Mesothelial cell of epicardium (in vitro differentiated cells): ENCODE results near the gene MPHOSPH8. TPM values are rescaled to one million over a fixed set of nuclear protein-coding genes. Genes with fewer than 3 reads are reported as not detected.

Experiments
- DNase-seq, 2 experiments: peaks; one replicate each; pipeline ENCODE4 v3.0.0; 2021; ENCODE audit warnings: low spot score in 2 of 2; ENCODE audit not compliant: unreplicated experiment in 2 of 2
- H3K27ac Mint-ChIP-seq: 2 replicates; pipeline ENCODE4 v1.8.0; 2021; ENCODE audit warnings: mixed read lengths
- H3K27me3 Mint-ChIP-seq: 2 replicates; pipeline ENCODE4 v1.8.0; 2021; ENCODE audit warnings: low read depth, mixed read lengths
- H3K36me3 Mint-ChIP-seq: 2 replicates; pipeline ENCODE4 v1.8.0; 2021; ENCODE audit warnings: mixed read lengths
- H3K4me1 Mint-ChIP-seq: 2 replicates; pipeline ENCODE4 v1.8.0; 2021; ENCODE audit warnings: mixed read lengths
- H3K4me3 Mint-ChIP-seq: 2 replicates; pipeline ENCODE4 v1.8.0; 2021; ENCODE audit warnings: mild to moderate bottlenecking, moderate library complexity, mixed read lengths
- H3K9me3 Mint-ChIP-seq: 2 replicates; pipeline ENCODE4 v1.8.0; 2021; ENCODE audit warnings: mixed read lengths
- total RNA-seq: library from RNA; stranded (reverse); gene quantifications from 3 replicates; pipeline ENCODE4 v1.2.1, GENCODE V29; 2021
- TF ChIP-seq, protein P1 (sequence below): fragments of 200-600 bp; sonication (generic); IDR thresholded peaks from one replicate; pipeline ENCODE4 v1.5.0; 2021; ENCODE audit warnings: antibody characterized with exemption; ENCODE audit not compliant: unreplicated experiment

The MPHOSPH8 gene, protein sequence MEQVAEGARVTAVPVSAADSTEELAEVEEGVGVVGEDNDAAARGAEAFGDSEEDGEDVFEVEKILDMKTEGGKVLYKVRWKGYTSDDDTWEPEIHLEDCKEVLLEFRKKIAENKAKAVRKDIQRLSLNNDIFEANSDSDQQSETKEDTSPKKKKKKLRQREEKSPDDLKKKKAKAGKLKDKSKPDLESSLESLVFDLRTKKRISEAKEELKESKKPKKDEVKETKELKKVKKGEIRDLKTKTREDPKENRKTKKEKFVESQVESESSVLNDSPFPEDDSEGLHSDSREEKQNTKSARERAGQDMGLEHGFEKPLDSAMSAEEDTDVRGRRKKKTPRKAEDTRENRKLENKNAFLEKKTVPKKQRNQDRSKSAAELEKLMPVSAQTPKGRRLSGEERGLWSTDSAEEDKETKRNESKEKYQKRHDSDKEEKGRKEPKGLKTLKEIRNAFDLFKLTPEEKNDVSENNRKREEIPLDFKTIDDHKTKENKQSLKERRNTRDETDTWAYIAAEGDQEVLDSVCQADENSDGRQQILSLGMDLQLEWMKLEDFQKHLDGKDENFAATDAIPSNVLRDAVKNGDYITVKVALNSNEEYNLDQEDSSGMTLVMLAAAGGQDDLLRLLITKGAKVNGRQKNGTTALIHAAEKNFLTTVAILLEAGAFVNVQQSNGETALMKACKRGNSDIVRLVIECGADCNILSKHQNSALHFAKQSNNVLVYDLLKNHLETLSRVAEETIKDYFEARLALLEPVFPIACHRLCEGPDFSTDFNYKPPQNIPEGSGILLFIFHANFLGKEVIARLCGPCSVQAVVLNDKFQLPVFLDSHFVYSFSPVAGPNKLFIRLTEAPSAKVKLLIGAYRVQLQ
- 30.4 to 33.1 TPM (median 32.6 TPM) in 3 replicates for total RNA-seq

DNA sequence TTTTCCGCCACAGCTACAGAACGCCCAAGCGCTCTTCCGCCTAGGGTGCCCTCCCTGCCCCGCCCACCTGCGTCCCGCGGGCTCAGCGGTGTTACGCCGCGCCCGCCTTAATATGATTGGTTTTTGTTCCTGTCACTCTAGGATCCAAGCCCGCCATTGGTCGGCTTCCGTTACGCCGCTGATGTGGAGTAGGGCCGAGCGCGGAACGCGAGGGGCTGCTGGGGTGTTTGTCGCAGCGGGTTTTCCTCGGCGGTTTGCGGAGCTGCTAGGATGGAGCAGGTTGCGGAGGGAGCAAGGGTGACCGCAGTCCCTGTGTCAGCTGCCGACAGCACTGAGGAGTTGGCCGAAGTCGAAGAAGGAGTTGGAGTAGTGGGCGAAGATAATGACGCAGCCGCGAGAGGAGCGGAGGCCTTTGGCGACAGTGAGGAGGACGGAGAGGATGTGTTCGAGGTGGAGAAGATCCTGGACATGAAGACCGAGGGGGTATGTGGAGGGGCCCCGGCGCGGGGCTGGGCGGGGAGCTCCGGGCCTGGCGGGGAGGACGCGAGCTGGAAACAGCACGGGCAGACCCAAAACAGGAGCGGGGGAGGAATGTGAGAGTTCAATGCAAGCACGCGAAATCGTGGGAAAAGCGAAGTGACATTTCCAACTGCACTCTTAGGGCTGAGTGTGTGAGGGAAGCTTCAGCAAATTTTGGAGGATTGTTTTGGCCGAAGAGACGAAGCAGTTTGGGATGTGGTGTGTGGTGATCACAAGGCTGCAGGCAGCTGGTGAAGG lies at the start of gene MPHOSPH8:
Gene MPHOSPH8 (plus strand): TSS at position 181 of the 777 bp plus-strand sequence. CDS start 90 bp downstream, at position 271.
- peak; percentile 87 to 93 for DNase-seq
- Mint-ChIP-seq H3K27me3 (no peaks in the 10 kb centered on the region), H3K36me3 (peaks cover 14% of the 10 kb centered on the region), H3K27ac (peak within 1 kb of the TSS; percentile 99), H3K9me3 (peaks cover 8% of the 10 kb centered on the region), H3K4me1 (peaks cover 16% of the 10 kb centered on the region), H3K4me3 (peak within 1 kb of the TSS; percentile 98)
- TF ChIP-seq, protein P1, sequence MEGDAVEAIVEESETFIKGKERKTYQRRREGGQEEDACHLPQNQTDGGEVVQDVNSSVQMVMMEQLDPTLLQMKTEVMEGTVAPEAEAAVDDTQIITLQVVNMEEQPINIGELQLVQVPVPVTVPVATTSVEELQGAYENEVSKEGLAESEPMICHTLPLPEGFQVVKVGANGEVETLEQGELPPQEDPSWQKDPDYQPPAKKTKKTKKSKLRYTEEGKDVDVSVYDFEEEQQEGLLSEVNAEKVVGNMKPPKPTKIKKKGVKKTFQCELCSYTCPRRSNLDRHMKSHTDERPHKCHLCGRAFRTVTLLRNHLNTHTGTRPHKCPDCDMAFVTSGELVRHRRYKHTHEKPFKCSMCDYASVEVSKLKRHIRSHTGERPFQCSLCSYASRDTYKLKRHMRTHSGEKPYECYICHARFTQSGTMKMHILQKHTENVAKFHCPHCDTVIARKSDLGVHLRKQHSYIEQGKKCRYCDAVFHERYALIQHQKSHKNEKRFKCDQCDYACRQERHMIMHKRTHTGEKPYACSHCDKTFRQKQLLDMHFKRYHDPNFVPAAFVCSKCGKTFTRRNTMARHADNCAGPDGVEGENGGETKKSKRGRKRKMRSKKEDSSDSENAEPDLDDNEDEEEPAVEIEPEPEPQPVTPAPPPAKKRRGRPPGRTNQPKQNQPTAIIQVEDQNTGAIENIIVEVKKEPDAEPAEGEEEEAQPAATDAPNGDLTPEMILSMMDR = no peak

DNA sequence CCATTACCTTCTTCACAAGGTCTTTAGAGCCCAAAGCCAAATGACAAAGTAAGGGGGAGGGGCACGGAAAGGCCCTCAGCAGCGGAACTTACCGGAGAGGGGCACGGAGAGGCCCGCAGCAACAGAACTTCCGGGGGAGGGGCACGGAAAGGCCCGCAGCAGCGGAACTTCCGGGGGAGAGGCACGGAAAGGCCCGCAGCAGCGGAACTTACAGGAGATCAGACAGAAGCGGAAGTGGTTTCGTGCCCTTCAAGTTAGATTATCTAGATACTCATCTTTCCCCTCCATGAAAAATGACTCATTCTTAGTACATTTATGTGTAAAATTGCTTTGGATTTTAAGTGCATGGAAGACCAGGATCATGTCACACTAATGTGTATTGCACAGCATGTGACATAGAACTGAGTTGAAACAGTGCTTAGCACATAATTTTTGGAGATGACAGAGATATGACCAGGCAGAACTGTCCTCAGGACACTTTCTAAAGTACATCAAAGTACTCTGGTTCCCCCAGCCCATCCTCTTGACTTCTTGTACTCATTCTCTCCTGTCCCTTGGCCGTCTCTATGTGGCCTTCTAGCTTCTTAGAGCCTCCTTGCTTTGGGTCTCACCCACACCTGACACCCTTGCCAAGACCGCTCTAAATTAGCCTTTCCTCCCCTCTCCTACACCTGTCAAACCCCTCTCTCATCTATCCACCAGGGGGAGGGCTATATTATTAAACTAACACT lies 46.4 kb upstream of the MPHOSPH8 start:
- TF ChIP-seq, protein P1 = no peak
- no peak overlapping the region for H3K4me3 Mint-ChIP-seq
- no peaks in the 10 kb centered on the region for H3K4me1 Mint-ChIP-seq
- no peak for DNase-seq
- no peak overlapping the region for H3K27ac Mint-ChIP-seq
- peaks cover 52% of the 10 kb centered on the region for H3K9me3 Mint-ChIP-seq
- no peaks in the 10 kb centered on the region for H3K36me3 Mint-ChIP-seq
- H3K27me3 Mint-ChIP-seq = no peaks in the 10 kb centered on the region

DNA sequence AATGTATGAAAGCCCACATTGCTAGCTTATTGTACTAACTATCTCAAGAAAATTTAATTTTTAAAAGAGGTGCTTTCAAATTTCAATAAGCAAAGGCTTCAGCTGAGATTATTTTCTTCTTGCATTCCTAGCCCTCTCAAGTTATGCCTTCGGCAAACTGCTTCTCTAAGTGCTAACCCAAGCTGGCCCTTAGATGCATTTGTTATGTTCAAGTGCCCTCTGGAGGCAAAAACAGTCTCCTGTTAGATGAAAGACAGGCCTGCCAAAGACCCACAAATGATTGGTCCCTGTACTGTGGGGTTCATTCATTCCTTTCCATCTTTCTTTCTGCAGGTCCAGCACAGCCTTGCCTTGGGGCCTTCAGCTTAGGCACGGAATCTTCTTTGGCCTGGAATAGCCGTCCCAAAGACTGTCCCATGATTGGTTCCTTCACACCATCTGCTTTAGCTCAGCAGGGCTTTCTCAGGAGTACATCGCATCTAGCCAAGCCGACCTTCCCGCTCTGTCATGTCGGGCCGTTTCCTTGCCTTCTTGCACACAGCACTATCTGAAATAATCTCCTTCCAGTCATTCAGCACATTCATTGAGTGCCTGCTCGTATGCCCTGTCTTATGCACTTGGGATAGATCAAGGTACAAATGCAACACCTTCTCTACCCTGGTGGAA lies 45.7 kb upstream of the MPHOSPH8 start:
- Mint-ChIP-seq H3K27ac (no peak overlapping the region), H3K4me1 (no peaks in the 10 kb centered on the region), H3K4me3 (no peak overlapping the region), H3K9me3 (peaks cover 45% of the 10 kb centered on the region), H3K27me3 (no peaks in the 10 kb centered on the region), H3K36me3 (no peaks in the 10 kb centered on the region)
- DNase-seq = no peak
- TF ChIP-seq, protein P1 = no peak

DNA sequence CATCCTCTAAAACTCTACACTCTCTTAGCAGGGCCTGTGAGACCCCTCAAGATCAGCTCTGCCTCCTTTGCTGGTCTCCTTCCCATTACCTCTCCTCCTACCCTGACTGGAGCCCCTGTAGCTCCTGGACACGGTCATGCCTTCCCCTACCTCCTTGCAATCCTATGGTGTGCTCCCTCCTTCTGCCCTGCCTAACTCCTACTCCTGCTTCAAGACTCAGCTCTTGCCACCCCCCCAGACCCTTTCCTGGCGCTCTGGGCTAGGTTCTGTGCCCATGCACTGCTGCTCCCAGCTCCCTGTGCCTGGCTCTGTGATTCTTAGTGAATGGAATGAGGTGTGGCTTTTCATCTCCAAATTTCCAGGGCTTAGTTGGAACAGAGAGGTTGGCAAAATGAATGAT lies 44.1 kb upstream of the MPHOSPH8 start:
- peaks cover 37% of the 10 kb centered on the region for H3K9me3 Mint-ChIP-seq

More for the DNA sequence above, 44.1 kb upstream of the MPHOSPH8 start:
- H3K27me3 Mint-ChIP-seq = no peaks in the 10 kb centered on the region
- no peak overlapping the region for H3K27ac Mint-ChIP-seq
- H3K36me3 Mint-ChIP-seq = no peaks in the 10 kb centered on the region
- TF ChIP-seq, protein P1 = no peak
- H3K4me3 Mint-ChIP-seq = no peak overlapping the region
- no peak for DNase-seq
- H3K4me1 Mint-ChIP-seq = no peaks in the 10 kb centered on the region
